Measurements from ENCODE around the gene EGFL6.
"Not testable (repeated sequence)": the region's sequence is repeated elsewhere in the genome, so short reads cannot be mapped to it uniquely, and the experiment has no call there.

Gene EGFL6

DNA sequence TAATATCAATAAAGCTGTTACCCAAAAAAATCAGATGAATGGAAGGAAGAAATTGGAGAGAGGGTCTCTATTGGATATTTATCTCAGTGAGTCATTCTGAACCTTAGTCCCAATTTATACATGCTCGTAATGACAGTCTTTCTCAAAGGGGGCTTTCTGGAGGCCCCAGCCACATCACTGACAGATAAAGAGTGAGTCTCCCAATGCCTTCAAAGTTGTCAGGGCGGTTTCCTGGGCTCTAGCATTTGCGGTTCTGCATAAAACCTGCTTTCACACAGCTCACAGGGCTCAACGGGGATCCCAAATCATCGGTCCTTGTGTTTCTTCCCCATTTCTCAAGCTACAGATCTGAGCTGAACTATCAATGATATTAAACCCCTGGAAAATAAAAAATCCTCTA, 100.8 kb downstream of the EGFL6 start:
- H3K4me3 ChIP-seq (ENCODE audit: low read length) = no peak overlapping the region
- DNase-seq (ENCODE audit: low read depth) = no peak
- TF ChIP-seq, protein P1, sequence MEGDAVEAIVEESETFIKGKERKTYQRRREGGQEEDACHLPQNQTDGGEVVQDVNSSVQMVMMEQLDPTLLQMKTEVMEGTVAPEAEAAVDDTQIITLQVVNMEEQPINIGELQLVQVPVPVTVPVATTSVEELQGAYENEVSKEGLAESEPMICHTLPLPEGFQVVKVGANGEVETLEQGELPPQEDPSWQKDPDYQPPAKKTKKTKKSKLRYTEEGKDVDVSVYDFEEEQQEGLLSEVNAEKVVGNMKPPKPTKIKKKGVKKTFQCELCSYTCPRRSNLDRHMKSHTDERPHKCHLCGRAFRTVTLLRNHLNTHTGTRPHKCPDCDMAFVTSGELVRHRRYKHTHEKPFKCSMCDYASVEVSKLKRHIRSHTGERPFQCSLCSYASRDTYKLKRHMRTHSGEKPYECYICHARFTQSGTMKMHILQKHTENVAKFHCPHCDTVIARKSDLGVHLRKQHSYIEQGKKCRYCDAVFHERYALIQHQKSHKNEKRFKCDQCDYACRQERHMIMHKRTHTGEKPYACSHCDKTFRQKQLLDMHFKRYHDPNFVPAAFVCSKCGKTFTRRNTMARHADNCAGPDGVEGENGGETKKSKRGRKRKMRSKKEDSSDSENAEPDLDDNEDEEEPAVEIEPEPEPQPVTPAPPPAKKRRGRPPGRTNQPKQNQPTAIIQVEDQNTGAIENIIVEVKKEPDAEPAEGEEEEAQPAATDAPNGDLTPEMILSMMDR (conservative IDR thresholded peaks at IDR 0.05; ENCODE audit: low read length) = no peak

DNA sequence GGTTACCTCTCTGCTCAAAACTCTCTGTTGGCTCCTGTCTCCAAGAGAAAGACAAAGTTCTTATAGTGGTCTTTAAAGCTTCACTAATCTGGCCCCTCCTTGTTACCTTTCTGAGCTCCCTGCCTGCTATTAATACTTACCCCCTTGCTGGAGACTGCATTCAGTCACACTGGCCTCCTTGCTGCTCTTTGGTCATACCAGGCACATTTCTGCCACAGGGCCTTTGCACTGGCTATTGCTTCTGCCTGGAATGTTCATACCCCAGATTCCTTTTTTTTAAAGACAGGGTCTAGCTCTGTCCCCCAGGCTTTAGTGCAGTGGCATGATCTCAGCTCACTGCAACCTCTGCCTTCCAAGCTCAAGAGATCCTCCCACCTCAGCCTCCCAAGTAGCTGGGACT, 103.6 kb downstream of the EGFL6 start:
- no peak for DNase-seq (ENCODE audit: low read depth)
- TF ChIP-seq, protein P1 (conservative IDR thresholded peaks at IDR 0.05; ENCODE audit: low read length) = no peak
- no peak overlapping the region for H3K4me3 ChIP-seq (ENCODE audit: low read length)

DNA sequence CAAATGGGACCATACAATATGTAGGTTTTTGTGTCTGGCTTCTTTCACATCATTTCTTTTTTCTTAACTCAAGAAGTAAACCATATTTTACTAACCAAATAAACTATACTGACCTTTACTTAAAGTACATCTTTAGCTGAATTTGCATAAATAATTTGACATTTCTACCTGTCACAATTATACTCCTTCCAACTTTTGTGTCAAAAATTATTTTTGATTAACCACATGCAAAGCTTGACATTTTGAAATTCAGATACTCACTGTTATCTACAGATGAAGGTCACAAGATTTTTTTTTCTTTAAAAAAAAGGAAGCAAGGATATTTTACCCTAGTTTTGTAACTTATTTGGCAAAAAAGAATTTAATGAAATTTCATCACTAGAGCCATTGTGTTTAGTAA, 107.5 kb downstream of the EGFL6 start:
- DNase-seq (ENCODE audit: low read depth) = no peak
- H3K4me3 ChIP-seq (ENCODE audit: low read length) = no peak overlapping the region
- TF ChIP-seq, protein P1 (conservative IDR thresholded peaks at IDR 0.05; ENCODE audit: low read length) = no peak

DNA sequence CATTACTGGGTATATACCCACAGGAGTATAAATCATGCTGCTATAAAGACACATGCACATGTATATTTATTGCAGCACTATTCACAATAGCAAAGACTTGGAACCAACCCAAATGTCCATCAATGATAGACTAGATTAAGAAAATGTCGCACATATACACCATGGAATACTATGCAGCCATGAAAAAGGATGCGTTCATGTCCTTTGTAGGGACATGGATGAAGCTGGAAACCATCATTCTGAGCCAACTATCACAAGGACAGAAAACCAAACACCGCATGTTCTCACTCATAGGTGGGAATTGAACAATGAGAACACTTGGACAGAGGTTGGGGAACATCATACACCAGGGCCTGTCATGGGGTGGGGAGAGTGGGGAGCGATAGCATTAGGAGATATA, 110.3 kb downstream of the EGFL6 start:
- DNase-seq (ENCODE audit: low read depth); H3K4me3 ChIP-seq (ENCODE audit: low read length): not testable (repeated sequence)

DNA sequence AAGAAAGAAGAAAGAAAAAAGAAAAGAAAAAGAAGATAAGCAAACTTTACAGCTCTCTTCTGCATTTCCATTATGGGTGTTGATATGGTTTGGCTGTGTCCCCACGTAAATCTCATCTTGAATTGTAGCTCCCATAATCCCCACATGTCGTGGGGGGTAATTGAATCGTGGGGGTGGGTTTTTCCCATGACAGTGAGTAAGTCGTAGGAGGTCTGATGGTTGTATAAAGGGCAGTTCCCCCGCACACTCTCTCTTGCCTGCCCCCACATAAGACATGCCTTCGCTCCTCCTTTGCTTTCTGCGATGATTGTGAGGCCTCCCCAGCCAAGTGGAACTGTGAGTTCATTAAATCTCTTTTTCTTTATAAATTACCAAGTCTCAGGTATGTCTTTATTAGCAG, 112.2 kb downstream of the EGFL6 start:
- TF ChIP-seq, protein P1 (conservative IDR thresholded peaks at IDR 0.05; ENCODE audit: low read length) = no peak
- H3K4me3 ChIP-seq (ENCODE audit: low read length) = no peak overlapping the region
- no peak for DNase-seq (ENCODE audit: low read depth)

Data from AG10803 (cell line).